SW 1271 (cell line): ENCODE results near the gene GRID1.
"Not testable (repeated sequence)": the region's sequence is repeated elsewhere in the genome, so short reads cannot be mapped to it uniquely, and the experiment has no call there.

Source experiments
- DNase-seq, 2 experiments: peaks; one replicate each; lab custom pipeline; 2025; lab: John Stamatoyannopoulos, UW

Gene GRID1

GRCh38 chr10:86391986-86392722 is 25.6 kb upstream of the GRID1 start:
- no peak for DNase-seq

- DNase-seq = no peak
Measured at GRCh38 chr10:86391236-86391840, 24.7 kb upstream of the GRID1 start.

DNA sequence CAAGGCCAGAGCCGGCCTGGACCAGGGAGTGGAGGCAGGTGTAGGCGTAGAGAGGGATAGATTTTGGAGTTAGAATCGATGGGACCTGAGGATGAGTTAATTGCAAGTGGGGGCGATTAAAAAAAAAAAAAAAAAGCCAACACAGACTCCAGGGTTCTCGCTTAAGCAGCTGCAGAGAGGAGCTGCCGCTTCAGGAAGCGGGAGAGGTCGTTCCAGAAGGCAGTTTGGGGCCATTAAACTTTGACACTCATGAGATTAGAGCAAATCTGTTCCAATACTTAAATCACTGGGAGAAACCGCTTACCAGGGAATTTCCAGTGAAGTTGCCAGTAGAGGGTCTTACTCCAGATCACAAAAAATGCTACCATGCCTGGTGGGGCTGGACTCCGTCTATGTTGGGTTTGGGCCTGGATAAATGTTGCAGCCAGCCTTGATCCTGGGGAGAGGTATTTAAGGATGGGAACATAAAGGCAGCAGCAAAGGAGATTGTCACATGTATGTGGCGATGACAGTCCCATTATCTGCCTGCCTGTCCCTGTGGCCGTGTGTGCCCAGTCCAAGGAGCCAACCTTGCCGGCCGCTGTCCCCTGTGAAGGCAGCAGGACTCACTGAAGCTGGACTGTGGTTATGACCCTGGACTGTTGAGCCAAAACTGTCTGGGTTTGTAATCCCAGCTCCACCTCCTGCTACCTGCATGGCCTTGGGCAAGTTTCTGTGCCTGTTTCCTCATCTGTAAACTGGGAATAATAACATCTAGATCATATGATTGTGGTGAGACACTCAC is 23.9 kb upstream of the GRID1 start:
- no peak for DNase-seq

DNA sequence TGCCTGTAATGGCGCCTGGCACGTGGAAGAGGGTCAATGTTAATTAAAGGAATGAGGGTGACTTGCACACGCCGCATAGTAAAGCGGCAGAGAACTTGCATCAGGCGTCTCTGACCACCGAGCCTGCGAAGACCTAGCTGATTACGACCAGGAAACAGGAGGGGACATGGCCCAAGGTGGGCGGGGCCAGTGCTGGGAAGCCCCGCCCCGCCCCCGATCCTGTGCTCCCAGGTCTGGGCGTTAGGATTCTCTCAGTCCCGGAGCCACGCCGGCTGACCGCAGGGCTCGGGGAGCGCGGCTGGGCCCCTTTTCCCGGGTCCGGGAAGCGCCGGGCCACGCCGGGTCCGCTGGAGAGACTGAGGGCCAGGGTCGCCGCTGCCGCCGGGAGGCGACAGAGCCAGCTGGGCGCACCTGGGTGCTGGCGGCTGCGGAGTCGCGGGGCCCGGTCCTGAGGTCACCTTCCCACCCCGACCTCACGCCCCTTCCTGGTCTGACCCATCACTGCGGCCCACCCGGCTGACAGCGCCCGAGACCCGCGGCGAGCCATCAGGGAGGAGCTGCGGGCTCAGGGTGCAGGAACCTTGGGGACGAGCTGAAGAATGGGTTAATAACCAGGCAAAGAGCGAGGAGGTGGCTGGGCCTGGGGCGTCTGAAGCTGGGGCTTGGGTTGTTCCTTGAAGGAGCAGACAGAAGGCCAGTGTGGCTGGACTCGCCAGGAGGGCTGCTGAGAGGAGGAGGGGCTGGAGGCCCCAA is 23.0 kb upstream of the GRID1 start:
- DNase-seq = no peak

DNA sequence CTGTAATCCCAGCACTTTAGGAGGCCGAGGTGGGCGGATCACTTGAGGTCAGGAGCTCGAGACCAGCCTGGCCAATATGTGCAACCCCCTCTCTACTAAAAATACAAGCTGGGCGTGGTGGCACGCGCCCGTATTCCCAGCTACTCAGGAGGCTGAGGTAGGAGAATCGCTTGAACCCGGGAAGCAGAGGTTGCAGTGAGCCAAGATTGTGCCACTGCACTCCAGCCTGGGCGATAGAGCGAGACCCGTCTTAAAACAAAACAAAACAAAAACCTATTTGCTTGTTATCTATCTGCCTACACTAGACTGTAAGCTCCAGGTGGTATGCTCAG is 22.5 kb upstream of the GRID1 start:
- DNase-seq = not testable (repeated sequence)

- no peak for DNase-seq
Measured at GRCh38 chr10:86388119-86388704, 21.6 kb upstream of the GRID1 start.

GRCh38 chr10:86387178-86387794 is 20.7 kb upstream of the GRID1 start:
- no peak for DNase-seq

DNA sequence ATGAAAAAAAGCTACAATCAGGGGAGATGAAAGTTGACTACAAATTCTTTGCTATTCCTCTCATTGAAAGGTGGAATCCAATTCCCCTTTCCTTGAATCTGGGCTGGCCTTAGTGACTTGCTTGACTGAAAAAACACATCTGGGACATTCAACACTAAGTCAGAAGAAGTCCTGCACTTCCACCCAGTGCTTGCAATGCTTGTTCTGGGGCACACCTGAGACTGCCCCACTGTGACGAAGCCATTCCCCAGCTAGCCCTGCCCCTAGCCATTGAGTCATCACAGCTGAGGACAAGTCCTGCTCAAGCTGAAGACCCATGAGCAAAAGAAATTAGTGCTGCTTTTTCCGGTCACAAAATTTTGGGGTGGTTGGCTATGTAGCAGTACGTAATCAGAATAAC is 19.2 kb upstream of the GRID1 start:
- no peak for DNase-seq

GRCh38 chr10:86377797-86378146 is 11.2 kb upstream of the GRID1 start:
- DNase-seq = no peak

DNA sequence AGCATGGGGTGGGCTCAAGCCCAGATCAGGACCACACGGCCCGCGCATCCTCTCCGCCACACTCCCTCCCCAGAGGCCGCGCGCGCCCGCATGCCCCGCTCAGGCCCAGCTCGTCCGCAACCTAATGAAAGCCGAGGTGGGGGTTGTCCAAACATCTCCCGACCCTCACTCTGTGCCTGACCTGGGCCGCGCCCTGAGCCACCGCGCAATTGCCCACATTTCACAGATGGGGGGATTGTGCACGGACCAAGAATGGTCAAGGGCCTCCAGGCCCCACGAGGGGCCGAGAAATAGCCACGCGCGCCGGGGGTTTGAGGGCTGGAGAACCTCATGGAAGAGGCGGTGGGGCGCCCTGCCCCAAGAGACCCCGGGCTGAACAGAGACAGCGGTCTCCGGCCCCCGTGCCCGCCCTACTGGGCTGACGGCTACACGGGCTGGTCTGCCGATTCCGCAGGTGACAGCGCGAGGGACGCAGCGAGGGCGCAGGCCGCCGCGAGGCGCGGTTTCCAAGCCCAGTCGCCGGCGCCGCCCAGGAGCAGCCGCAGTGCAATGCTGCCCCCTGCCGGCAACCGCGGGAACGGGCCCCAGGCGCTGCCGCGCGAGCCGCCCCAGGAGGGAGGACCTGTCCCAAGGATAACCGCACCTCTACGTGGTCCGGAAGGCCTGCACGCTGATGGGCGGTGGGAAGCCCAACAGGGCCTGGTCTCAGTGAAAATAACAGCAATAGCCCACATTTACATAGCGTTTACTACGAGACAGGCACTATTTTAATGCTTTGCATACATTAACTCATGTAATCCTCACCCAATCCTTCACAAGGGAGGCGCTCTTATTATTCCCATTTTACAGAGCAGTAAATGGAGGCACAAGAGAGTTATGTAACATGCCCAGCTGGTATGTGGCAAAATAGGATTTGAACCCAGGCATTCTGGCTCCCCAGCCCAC is 10.5 kb upstream of the GRID1 start:
- peak in 1 of 2 experiments; percentile 37 for DNase-seq

- DNase-seq = no peak
Measured at GRCh38 chr10:86376403-86376802, 9.8 kb upstream of the GRID1 start.

GRCh38 chr10:86375204-86375603 is 8.6 kb upstream of the GRID1 start:
- no peak for DNase-seq

- no peak for DNase-seq
Measured at GRCh38 chr10:86374664-86375063, 8.1 kb upstream of the GRID1 start.

GRCh38 chr10:86373828-86374227 is 7.2 kb upstream of the GRID1 start:
- no peak for DNase-seq

DNA sequence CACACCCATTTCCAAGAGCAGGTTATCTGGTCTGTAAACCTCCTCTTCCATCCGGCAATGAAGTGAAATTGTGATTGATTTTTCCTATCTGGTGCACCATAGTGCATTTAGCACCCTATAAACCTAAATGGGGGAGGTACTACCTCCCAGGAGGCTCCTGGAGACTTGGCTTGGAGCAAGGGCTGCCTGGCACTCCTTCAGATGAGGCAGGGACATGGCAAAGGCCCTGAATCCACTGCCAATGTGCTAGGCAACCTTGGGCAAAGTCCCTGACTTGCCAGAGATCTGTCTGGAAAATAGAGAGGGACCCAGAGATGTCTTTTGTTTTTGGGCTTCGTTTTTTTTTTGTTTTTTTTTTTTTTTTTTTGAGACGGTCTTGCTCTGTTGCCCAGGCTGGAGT is 6.7 kb upstream of the GRID1 start:
- DNase-seq = no peak

DNA sequence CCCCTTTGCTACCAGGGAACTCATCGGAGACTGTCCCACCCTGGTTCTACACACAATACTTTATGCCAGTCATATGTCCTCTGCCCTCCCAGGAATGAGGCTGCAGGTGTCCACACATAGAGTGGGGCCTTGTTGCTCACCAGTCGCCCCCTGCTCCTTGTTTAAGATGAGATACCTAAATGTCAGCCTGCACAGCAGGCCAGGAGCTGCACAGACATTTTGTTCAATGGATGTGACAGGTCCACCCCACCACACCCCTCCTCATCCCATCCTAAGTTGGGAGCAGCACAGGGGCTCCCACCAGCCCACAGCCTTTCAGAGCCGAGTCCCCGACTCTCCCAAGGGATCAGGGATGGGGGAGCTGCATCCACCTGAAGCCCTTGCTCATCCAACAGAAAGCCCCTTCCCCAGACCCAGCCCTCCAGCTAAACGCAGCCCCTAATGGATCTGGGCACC is 6.2 kb upstream of the GRID1 start:
- DNase-seq = no peak

DNA sequence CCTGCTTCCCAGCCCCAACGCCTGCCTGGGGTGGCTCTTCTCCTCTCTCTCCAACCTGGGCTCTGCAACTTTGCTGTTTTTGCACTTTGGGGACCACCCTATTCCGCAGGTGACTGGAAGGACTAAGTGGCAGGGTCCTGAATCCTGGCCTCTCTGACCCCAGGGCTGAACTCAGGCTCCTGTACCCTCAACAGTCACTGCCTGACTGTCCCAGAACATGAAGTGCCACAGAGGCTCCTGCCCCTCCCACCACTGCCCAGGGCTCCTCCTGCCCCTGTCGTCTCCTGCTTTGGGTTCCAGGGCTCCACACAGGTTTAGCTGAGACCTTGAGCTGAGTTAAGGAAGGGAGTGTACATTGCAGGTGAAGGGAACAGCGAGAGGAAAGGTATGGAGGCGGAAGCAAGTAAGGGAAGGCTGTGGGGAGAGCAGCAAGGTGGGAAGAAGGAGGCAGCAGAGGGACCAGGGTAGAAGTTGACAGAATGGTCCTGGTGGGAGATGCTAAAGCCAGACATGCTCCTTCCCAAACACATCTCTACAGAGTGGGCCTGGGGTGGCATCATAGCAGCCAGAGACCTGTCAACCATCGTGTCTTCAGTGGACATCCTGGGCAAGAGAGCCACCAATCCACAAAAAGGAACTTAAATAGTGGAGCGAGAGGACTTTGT is 5.7 kb upstream of the GRID1 start:
- DNase-seq = no peak

DNA sequence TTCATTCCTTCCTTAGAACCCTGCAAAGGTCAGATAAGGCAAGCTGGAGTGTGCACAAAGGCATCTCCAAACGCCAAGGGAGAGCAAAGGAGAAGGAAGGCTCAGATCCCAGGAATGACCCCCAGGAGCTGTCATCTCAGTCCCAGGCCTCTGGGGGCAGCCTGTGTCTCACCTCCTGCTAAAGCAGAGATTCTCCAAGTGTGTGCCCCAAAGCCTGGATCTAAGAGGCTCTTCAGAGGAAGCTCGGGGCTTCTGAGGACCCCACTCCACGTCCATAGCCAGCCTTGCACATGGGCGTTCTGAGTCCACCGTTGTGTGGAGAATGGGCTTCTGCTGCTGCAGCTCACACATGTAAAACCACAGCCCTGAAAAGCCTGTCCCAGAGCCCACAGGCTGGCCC is 5.1 kb upstream of the GRID1 start:
- DNase-seq = no peak

DNA sequence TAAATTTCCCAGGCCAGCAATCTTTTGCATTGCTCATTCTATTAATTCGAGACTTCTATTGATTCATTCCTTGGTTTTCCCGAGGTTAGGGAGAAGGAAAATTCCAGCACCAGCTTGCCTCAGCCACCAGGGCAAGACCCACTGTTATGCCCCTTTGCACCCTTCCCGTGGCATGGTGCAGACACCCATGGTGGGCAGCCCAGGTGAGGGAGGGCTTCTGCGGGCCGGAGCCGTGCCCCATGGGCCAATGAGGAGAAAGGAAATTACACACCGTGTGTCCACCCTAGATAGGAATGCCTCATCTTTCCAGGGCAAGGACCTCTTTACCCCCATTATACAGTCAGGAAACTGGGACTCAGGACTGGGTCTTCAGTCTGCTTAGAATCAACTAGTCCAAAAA is 4.5 kb upstream of the GRID1 start:
- no peak for DNase-seq

DNA sequence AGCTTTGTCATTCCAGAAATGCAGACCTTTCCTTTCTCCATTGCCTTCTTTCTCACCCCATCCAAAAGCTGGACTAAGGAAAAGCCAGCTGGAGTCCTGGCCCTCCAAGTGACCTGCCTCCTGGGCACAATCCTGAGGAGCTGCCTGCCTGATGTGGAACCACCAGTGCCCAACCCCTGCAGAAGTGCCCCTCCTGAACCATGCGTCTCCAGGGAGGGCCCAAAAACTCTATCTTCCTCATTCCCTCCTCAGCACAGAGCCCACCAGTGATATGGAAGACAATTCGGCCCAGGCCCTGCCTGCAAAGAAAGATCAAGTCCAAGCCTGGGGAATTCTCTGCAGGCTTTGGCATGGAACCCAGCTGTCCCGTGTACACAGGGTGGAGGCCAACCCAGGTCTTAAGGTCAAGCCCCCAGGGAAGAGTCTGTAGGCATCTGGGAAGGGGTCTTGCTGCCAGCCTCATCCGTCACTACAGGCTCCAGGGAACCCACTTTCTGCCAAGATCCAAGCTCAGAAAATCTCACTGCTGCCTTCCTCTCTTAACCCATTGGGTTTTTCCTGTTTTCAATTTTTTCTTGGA is 3.5 kb upstream of the GRID1 start:
- DNase-seq = no peak
